HG02884 (cell line): ENCODE data around the gene UBE2E1.
A peak's percentile ranks its signal among the peaks of the same experiment; 100 is the strongest.

Source experiments
- ATAC-seq: cut with Tn5 transposase; IDR thresholded peaks from one replicate; pipeline ENCODE4 v1.9.1; 2021; ENCODE audit warnings: mild to moderate bottlenecking, moderate library complexity; ENCODE audit not compliant: unreplicated experiment

UBE2E1 gene

GRCh38 chr3:23795096-23795495 lies 10.7 kb upstream of the UBE2E1 start:
- ATAC-seq = no peak

GRCh38 chr3:23796518-23796917 lies 9.2 kb upstream of the UBE2E1 start:
- no peak for ATAC-seq

GRCh38 chr3:23797491-23797890 lies 8.3 kb upstream of the UBE2E1 start:
- ATAC-seq = peak; percentile 93

GRCh38 chr3:23798456-23798855 lies 7.3 kb upstream of the UBE2E1 start:
- no peak for ATAC-seq

- no peak for ATAC-seq
Observed at GRCh38 chr3:23798876-23799275, 6.9 kb upstream of the UBE2E1 start.

- ATAC-seq = no peak
Observed at GRCh38 chr3:23800731-23801130, 5.0 kb upstream of the UBE2E1 start.

GRCh38 chr3:23804441-23805209 lies 1.1 kb upstream of the UBE2E1 start:
- no peak for ATAC-seq

GRCh38 chr3:23805210-23805632 lies 534 bp upstream of the UBE2E1 start:
- ATAC-seq = no peak

- ATAC-seq = peak; percentile 2
Observed at GRCh38 chr3:23806534-23807423, 1.0 kb downstream of the UBE2E1 start.

GRCh38 chr3:23807424-23808015 lies 1.8 kb downstream of the UBE2E1 start:
- no peak for ATAC-seq

- ATAC-seq = no peak
Observed at GRCh38 chr3:23808525-23808924, 2.8 kb downstream of the UBE2E1 start.

GRCh38 chr3:23809294-23809693 lies 3.5 kb downstream of the UBE2E1 start:
- no peak for ATAC-seq

- ATAC-seq = no peak
Observed at GRCh38 chr3:23809840-23810342, 4.1 kb downstream of the UBE2E1 start.

- no peak for ATAC-seq
Observed at GRCh38 chr3:23810343-23811184, 4.8 kb downstream of the UBE2E1 start.

- no peak for ATAC-seq
Observed at GRCh38 chr3:23811185-23811527, 5.4 kb downstream of the UBE2E1 start.

- peak; percentile 56 for ATAC-seq
Observed at GRCh38 chr3:23811919-23812318, 6.2 kb downstream of the UBE2E1 start.

GRCh38 chr3:23815879-23816278 lies 10.1 kb downstream of the UBE2E1 start:
- no peak for ATAC-seq

GRCh38 chr3:23816721-23817120 lies 11.0 kb downstream of the UBE2E1 start:
- no peak for ATAC-seq

GRCh38 chr3:23817508-23818223 lies 11.9 kb downstream of the UBE2E1 start:
- no peak for ATAC-seq
